ENCODE data around the gene CTU2.
"Not testable (repeated sequence)": the region's sequence is repeated elsewhere in the genome, so short reads cannot be mapped to it uniquely, and the experiment has no call there.

- TF ChIP-seq EZH2 (IDR thresholded peaks at IDR 0.05; ENCODE audit: insufficient read depth, low read length); CTCF (IDR thresholded peaks at IDR 0.05; ENCODE audit: insufficient read depth, low read depth, low read length): not testable (repeated sequence)
Observed at GRCh38 chr16:88669493-88669892, 36.8 kb upstream of the CTU2 start.

Data from astrocyte (in vitro differentiated cells and primary cell).